ENCODE measurements around the gene SYNJ1. TPM values are rescaled to one million over a fixed set of nuclear protein-coding genes. Genes with fewer than 3 reads are reported as not detected.

Gene SYNJ1
- total RNA-seq, 1 experiment from 2014 or later, result 10.5 TPM

- Histone ChIP-seq H3K9me3 (ENCODE audit: control insufficient read depth, insufficient read depth, low read depth, low read length) (no peaks in the 10 kb centered on the region), H3K36me3 (ENCODE audit: control insufficient read depth, insufficient read depth, low read length) (no peaks in the 10 kb centered on the region; the same call in 1 of the 2 replicates), H3K4me1 (ENCODE audit: control insufficient read depth, insufficient read depth, low read length) (no peaks in the 10 kb centered on the region), H3K4me3 (ENCODE audit: low read depth in 2 of 2, low read length in 2 of 2) (no peak overlapping the region), H3K27me3 (ENCODE audit: control insufficient read depth, insufficient read depth, low read length) (no peaks in the 10 kb centered on the region), H3K27ac (ENCODE audit: low read length) (no peak overlapping the region)
- no peak; the same call in 1 of the 2 replicates for ATAC-seq
- DNase-seq (ENCODE audit: low read depth, low spot score), result peak; percentile 24
- BruUV-seq (replicated peaks), result no TSS peak
- in situ Hi-C loops (cut with HindIII; ENCODE audit: low pct_unique_long_range_greater_than_20kb, low sequenced_read_pairs), result no loop called here
- intact Hi-C loops (cut with micrococcal nuclease; ENCODE audit: unreplicated experiment), result loop anchor here (2.0 kb wide), 2 partner anchors 75 to 173 kb away; partner anchors contain the start of gene SYNJ1
- ChIA-PET POLR2A (no interaction called here), CTCF (no interaction called here)
- TF ChIP-seq TCF7L2 (IDR thresholded peaks at IDR 0.05; ENCODE audit: low read depth, low read length), result no peak
- no peak for TF ChIP-seq REST (IDR thresholded peaks at IDR 0.05; ENCODE audit: insufficient read depth in 1 of 2, low read depth in 2 of 2, low read length in 1 of 2)
- TF ChIP-seq POLR2AphosphoS5 (IDR thresholded peaks at IDR 0.05; ENCODE audit: low read depth, low read length), result no peak
- TF ChIP-seq CTCF (IDR thresholded peaks at IDR 0.05), result peak; percentile 75
- TF ChIP-seq SIN3A (IDR thresholded peaks at IDR 0.05; ENCODE audit: borderline replicate concordance, insufficient read depth, low read depth, low read length), result no peak
These were observed 74.4 kb downstream of the SYNJ1 start for GRCh38 chr21:32653326-32653901.

GRCh38 chr21:32648165-32648564, 79.6 kb downstream of the SYNJ1 start:
- TF ChIP-seq POLR2AphosphoS5 (IDR thresholded peaks at IDR 0.05; ENCODE audit: low read depth, low read length) (no peak), TCF7L2 (IDR thresholded peaks at IDR 0.05; ENCODE audit: low read depth, low read length) (no peak), SIN3A (IDR thresholded peaks at IDR 0.05; ENCODE audit: borderline replicate concordance, insufficient read depth, low read depth, low read length) (no peak), REST (IDR thresholded peaks at IDR 0.05; ENCODE audit: insufficient read depth in 1 of 2, low read depth in 2 of 2, low read length in 1 of 2) (no peak), CTCF (IDR thresholded peaks at IDR 0.05) (no peak)
- Histone ChIP-seq H3K4me3 (ENCODE audit: low read depth in 2 of 2, low read length in 2 of 2) (no peak overlapping the region), H3K9me3 (ENCODE audit: control insufficient read depth, insufficient read depth, low read depth, low read length) (no peaks in the 10 kb centered on the region), H3K27ac (ENCODE audit: low read length) (no peak overlapping the region), H3K36me3 (ENCODE audit: control insufficient read depth, insufficient read depth, low read length) (no peaks in the 10 kb centered on the region; the same call in 1 of the 2 replicates), H3K27me3 (ENCODE audit: control insufficient read depth, insufficient read depth, low read length) (no peaks in the 10 kb centered on the region), H3K4me1 (ENCODE audit: control insufficient read depth, insufficient read depth, low read length) (no peaks in the 10 kb centered on the region)
- in situ Hi-C loops (cut with HindIII; ENCODE audit: low pct_unique_long_range_greater_than_20kb, low sequenced_read_pairs) (no loop called here), intact Hi-C loops (cut with micrococcal nuclease; ENCODE audit: unreplicated experiment) (no loop called here)
- no peak for DNase-seq (ENCODE audit: low read depth, low spot score)
- no peak for ATAC-seq
- no TSS peak for BruUV-seq (replicated peaks)
- POLR2A ChIA-PET, result no interaction called here
- CTCF ChIA-PET, result no interaction called here
